ENCODE data around the gene IRAG1.

The IRAG1 gene

GRCh38 chr11:10694486-10695239, 1.1 kb upstream of the IRAG1 start:
- H3K4me2 ChIP-seq, result no peak overlapping the region
- H3K36me3 ChIP-seq (ENCODE audit: insufficient read depth), result no peaks in the 10 kb centered on the region
- no peak overlapping the region for H3K27ac ChIP-seq
- H3K4me1 ChIP-seq (ENCODE audit: low read depth, poor library complexity, severe bottlenecking), result no peaks in the 10 kb centered on the region
- no peaks in the 10 kb centered on the region for H3K27me3 ChIP-seq (ENCODE audit: insufficient read depth, low read depth)
- H3K4me3 ChIP-seq (IDR thresholded peaks at IDR 0.05; ENCODE audit: insufficient read depth, low read depth, low read length), result no peak overlapping the region
- no peak for TF ChIP-seq CTCF (conservative IDR thresholded peaks at IDR 0.05; ENCODE audit: low read depth, low read length)
- H3K9ac ChIP-seq, result no peak overlapping the region
- no peaks in the 10 kb centered on the region for H3K79me2 ChIP-seq (ENCODE audit: insufficient read depth, low read depth)
- H2AFZ ChIP-seq (ENCODE audit: low read depth), result no peak overlapping the region
- H4K20me1 ChIP-seq (ENCODE audit: insufficient read depth), result no peaks in the 10 kb centered on the region

- no peak for TF ChIP-seq CTCF (conservative IDR thresholded peaks at IDR 0.05; ENCODE audit: low read depth, low read length)
- Histone ChIP-seq H3K4me3 (IDR thresholded peaks at IDR 0.05; ENCODE audit: insufficient read depth, low read depth, low read length) (no peak overlapping the region), H3K27me3 (ENCODE audit: insufficient read depth, low read depth) (no peaks in the 10 kb centered on the region), H2AFZ (ENCODE audit: low read depth) (no peak overlapping the region), H4K20me1 (ENCODE audit: insufficient read depth) (no peaks in the 10 kb centered on the region), H3K36me3 (ENCODE audit: insufficient read depth) (no peaks in the 10 kb centered on the region), H3K9ac (no peak overlapping the region), H3K79me2 (ENCODE audit: insufficient read depth, low read depth) (no peaks in the 10 kb centered on the region), H3K27ac (no peak overlapping the region), H3K4me1 (ENCODE audit: low read depth, poor library complexity, severe bottlenecking) (no peaks in the 10 kb centered on the region), H3K4me2 (no peak overlapping the region)
Measured at GRCh38 chr11:10692531-10693115, 932 bp downstream of the IRAG1 start.

GRCh38 chr11:10688401-10688800, 5.2 kb downstream of the IRAG1 start:
- no peaks in the 10 kb centered on the region for H4K20me1 ChIP-seq (ENCODE audit: insufficient read depth)
- no peak overlapping the region for H3K4me2 ChIP-seq
- no peaks in the 10 kb centered on the region for H3K79me2 ChIP-seq (ENCODE audit: insufficient read depth, low read depth)
- no peaks in the 10 kb centered on the region for H3K27me3 ChIP-seq (ENCODE audit: insufficient read depth, low read depth)
- no peaks in the 10 kb centered on the region for H3K36me3 ChIP-seq (ENCODE audit: insufficient read depth)
- H2AFZ ChIP-seq (ENCODE audit: low read depth), result no peak overlapping the region
- H3K4me3 ChIP-seq (IDR thresholded peaks at IDR 0.05; ENCODE audit: insufficient read depth, low read depth, low read length), result no peak overlapping the region
- no peak for TF ChIP-seq CTCF (conservative IDR thresholded peaks at IDR 0.05; ENCODE audit: low read depth, low read length)
- no peaks in the 10 kb centered on the region for H3K4me1 ChIP-seq (ENCODE audit: low read depth, poor library complexity, severe bottlenecking)
- H3K27ac ChIP-seq, result no peak overlapping the region
- H3K9ac ChIP-seq, result no peak overlapping the region

GRCh38 chr11:10686311-10686710, 7.2 kb downstream of the IRAG1 start:
- no peaks in the 10 kb centered on the region for H3K36me3 ChIP-seq (ENCODE audit: insufficient read depth)
- TF ChIP-seq CTCF (conservative IDR thresholded peaks at IDR 0.05; ENCODE audit: low read depth, low read length), result no peak
- no peaks in the 10 kb centered on the region for H3K79me2 ChIP-seq (ENCODE audit: insufficient read depth, low read depth)
- no peak overlapping the region for H3K9ac ChIP-seq
- H3K4me2 ChIP-seq, result no peak overlapping the region
- no peaks in the 10 kb centered on the region for H3K27me3 ChIP-seq (ENCODE audit: insufficient read depth, low read depth)
- H3K4me1 ChIP-seq (ENCODE audit: low read depth, poor library complexity, severe bottlenecking), result no peaks in the 10 kb centered on the region
- no peak overlapping the region for H2AFZ ChIP-seq (ENCODE audit: low read depth)
- no peak overlapping the region for H3K27ac ChIP-seq
- no peaks in the 10 kb centered on the region for H4K20me1 ChIP-seq (ENCODE audit: insufficient read depth)
- H3K4me3 ChIP-seq (IDR thresholded peaks at IDR 0.05; ENCODE audit: insufficient read depth, low read depth, low read length), result no peak overlapping the region

Measured in KMS-11 (cell line).